MM.1S (cell line): ENCODE measurements around the gene CDC45.

ENCODE experiments used
- DNase-seq: peaks from one replicate; pipeline ENCODE4 v3.0.0-alpha.2; 2015
- H2AFZ ChIP-seq: fragments of 300-600 bp; sonication (generic); 2 replicates; pipeline ENCODE4 v1.6.0; 2016; ENCODE audit warnings: antibody characterized with exemption, low read length
- H3F3A ChIP-seq: fragments of 300-600 bp; sonication (generic); 2 replicates; pipeline ENCODE4 v1.6.1; 2016; ENCODE audit warnings: mild to moderate bottlenecking, antibody characterized with exemption, low read length, moderate library complexity, mixed read lengths; ENCODE audit not compliant: insufficient read depth
- H3K27ac ChIP-seq: fragments of 300-600 bp; sonication (generic); 2 replicates; pipeline ENCODE4 v1.5.1; 2016; ENCODE audit warnings: mild to moderate bottlenecking, low read length
- H3K27me3 ChIP-seq: fragments of 300-600 bp; sonication (generic); replicated peaks from 2 replicates; pipeline ENCODE4 v1.6.0; 2016; ENCODE audit warnings: low read length; ENCODE audit not compliant: insufficient read depth
- H3K36me3 ChIP-seq: fragments of 300-600 bp; sonication (generic); replicated peaks from 2 replicates; pipeline ENCODE4 v1.6.1; 2016; ENCODE audit warnings: mild to moderate bottlenecking, low read length, mixed read lengths; ENCODE audit not compliant: insufficient read depth
- H3K4me1 ChIP-seq: fragments of 300-600 bp; sonication (generic); 2 replicates; pipeline ENCODE4 v1.6.1; 2016; ENCODE audit warnings: low read length, mixed read lengths
- H3K4me2 ChIP-seq: fragments of 300-600 bp; sonication (generic); 2 replicates; pipeline ENCODE4 v1.6.0; 2016; ENCODE audit warnings: low read depth, low read length
- H3K4me3 ChIP-seq: fragments of 300-600 bp; sonication (generic); 2 replicates; pipeline ENCODE4 v1.5.1; 2016; ENCODE audit warnings: low read length, mixed read lengths
- H3K79me2 ChIP-seq: fragments of 300-600 bp; sonication (generic); 2 replicates; pipeline ENCODE4 v1.6.1; 2016; ENCODE audit warnings: mixed run types, low read length, mixed read lengths
- H3K9ac ChIP-seq: fragments of 300-600 bp; sonication (generic); 2 replicates; pipeline ENCODE4 v1.6.1; 2016; ENCODE audit warnings: low read length, mixed read lengths
- H3K9me2 ChIP-seq: fragments of 300-600 bp; sonication (generic); replicated peaks from 2 replicates; pipeline ENCODE4 v1.6.1; 2016; ENCODE audit warnings: mild to moderate bottlenecking, low read length, mixed read lengths; ENCODE audit not compliant: insufficient read depth
- H3K9me3 ChIP-seq: fragments of 300-600 bp; sonication (generic); replicated peaks from 2 replicates; pipeline ENCODE4 v1.6.1; 2016; ENCODE audit warnings: mild to moderate bottlenecking, low read length, mixed read lengths; ENCODE audit not compliant: insufficient read depth
- H4K20me1 ChIP-seq: fragments of 300-600 bp; sonication (generic); 2 replicates; pipeline ENCODE4 v1.6.1; 2016; ENCODE audit warnings: mild to moderate bottlenecking, low read length, moderate library complexity, mixed read lengths; ENCODE audit not compliant: insufficient read depth
- CTCF ChIP-seq: fragments of 300-600 bp; sonication (generic); IDR thresholded peaks from 2 replicates; pipeline ENCODE4 v1.5.1; 2016; ENCODE audit warnings: antibody characterized with exemption, low read length, mixed read lengths
- EZH2 ChIP-seq: fragments of 300-600 bp; sonication (generic); optimal IDR thresholded peaks from 2 replicates; pipeline ENCODE3; 2017; ENCODE audit warnings: low read depth, mild to moderate bottlenecking, antibody characterized with exemption, low read length, mixed read lengths
- EZH2phosphoT487 ChIP-seq: fragments of 300-600 bp; sonication (generic); IDR thresholded peaks from 2 replicates; pipeline ENCODE4 v1.6.1; 2018; ENCODE audit warnings: antibody characterized with exemption, low read length

The CDC45 gene

GRCh38 chr22:19504900-19505734, 25.4 kb downstream of the CDC45 start:
- H3K9me2 ChIP-seq = no peaks in the 10 kb centered on the region
- H2AFZ ChIP-seq = no peak overlapping the region
- no peaks in the 10 kb centered on the region for H3K27me3 ChIP-seq
- H3K4me3 ChIP-seq = no peak overlapping the region
- H4K20me1 ChIP-seq = no peaks in the 10 kb centered on the region
- H3K27ac ChIP-seq = no peak overlapping the region
- H3K9me3 ChIP-seq = no peaks in the 10 kb centered on the region
- H3K4me1 ChIP-seq = no peaks in the 10 kb centered on the region
- DNase-seq = no peak
- no peak overlapping the region for H3K4me2 ChIP-seq
- no peaks in the 10 kb centered on the region for H3F3A ChIP-seq
- no peaks in the 10 kb centered on the region for H3K79me2 ChIP-seq
- TF ChIP-seq EZH2 = no peak
- no peak for TF ChIP-seq CTCF
- TF ChIP-seq EZH2phosphoT487 = no peak
- H3K36me3 ChIP-seq = no peaks in the 10 kb centered on the region
- no peak overlapping the region for H3K9ac ChIP-seq

- Histone ChIP-seq H3K36me3 (no peaks in the 10 kb centered on the region), H3K9me2 (no peaks in the 10 kb centered on the region), H3K4me3 (no peak overlapping the region), H3K4me2 (no peak overlapping the region), H3K9me3 (no peaks in the 10 kb centered on the region), H3K9ac (no peak overlapping the region), H4K20me1 (no peaks in the 10 kb centered on the region), H3F3A (no peaks in the 10 kb centered on the region), H3K27me3 (no peaks in the 10 kb centered on the region), H2AFZ (no peak overlapping the region), H3K4me1 (no peaks in the 10 kb centered on the region), H3K79me2 (no peaks in the 10 kb centered on the region), H3K27ac (no peak overlapping the region)
- DNase-seq = no peak
- TF ChIP-seq EZH2 = no peak
- no peak for TF ChIP-seq EZH2phosphoT487
- TF ChIP-seq CTCF = no peak
These were observed 26.0 kb downstream of the CDC45 start for GRCh38 chr22:19505735-19506126.

- H2AFZ ChIP-seq = no peak overlapping the region
- H3F3A ChIP-seq = no peaks in the 10 kb centered on the region
- H3K9me3 ChIP-seq = no peaks in the 10 kb centered on the region
- no peak overlapping the region for H3K27ac ChIP-seq
- TF ChIP-seq EZH2 = no peak
- TF ChIP-seq CTCF = no peak
- TF ChIP-seq EZH2phosphoT487 = no peak
- no peaks in the 10 kb centered on the region for H3K36me3 ChIP-seq
- no peaks in the 10 kb centered on the region for H4K20me1 ChIP-seq
- no peaks in the 10 kb centered on the region for H3K9me2 ChIP-seq
- no peak for DNase-seq
- no peaks in the 10 kb centered on the region for H3K27me3 ChIP-seq
- H3K79me2 ChIP-seq = no peaks in the 10 kb centered on the region
- H3K4me3 ChIP-seq = no peak overlapping the region
- H3K9ac ChIP-seq = no peak overlapping the region
- no peaks in the 10 kb centered on the region for H3K4me1 ChIP-seq
- H3K4me2 ChIP-seq = no peak overlapping the region
These were observed 26.5 kb downstream of the CDC45 start for GRCh38 chr22:19506212-19506611.
